NCI-H82 treated with DMSO at 0.1 percent for 48 hours (cell line): ENCODE data around the gene ACTRT2.

Experiments used
- DNase-seq: peaks from one replicate; lab custom pipeline; 2025; ENCODE audit not compliant: unreplicated experiment; lab: John Stamatoyannopoulos, UW

ACTRT2 gene

GRCh38 chr1:3017440-3018050, 3.7 kb upstream of the ACTRT2 start:
- DNase-seq = no peak

GRCh38 chr1:3018051-3018471, 3.2 kb upstream of the ACTRT2 start:
- no peak for DNase-seq

- no peak for DNase-seq
Observed at GRCh38 chr1:3018576-3018975, 2.7 kb upstream of the ACTRT2 start.

- DNase-seq = no peak
Observed at GRCh38 chr1:3019007-3019515, 2.2 kb upstream of the ACTRT2 start.

- no peak for DNase-seq
Observed at GRCh38 chr1:3019516-3020051, 1.7 kb upstream of the ACTRT2 start.

GRCh38 chr1:3020263-3020909, 881 bp upstream of the ACTRT2 start:
- no peak for DNase-seq

- no peak for DNase-seq
Observed at GRCh38 chr1:3021801-3022401, 634 bp downstream of the ACTRT2 start.

GRCh38 chr1:3022511-3022973, 1.3 kb downstream of the ACTRT2 start:
- no peak for DNase-seq

GRCh38 chr1:3022976-3023375, 1.7 kb downstream of the ACTRT2 start:
- DNase-seq = no peak

- no peak for DNase-seq
Observed at GRCh38 chr1:3024019-3024418, 2.8 kb downstream of the ACTRT2 start.

GRCh38 chr1:3024588-3024987, 3.3 kb downstream of the ACTRT2 start:
- no peak for DNase-seq

GRCh38 chr1:3026124-3026523, 4.9 kb downstream of the ACTRT2 start:
- no peak for DNase-seq

GRCh38 chr1:3026581-3027391, 5.5 kb downstream of the ACTRT2 start:
- DNase-seq = no peak

- DNase-seq = no peak
Observed at GRCh38 chr1:3027611-3028371, 6.5 kb downstream of the ACTRT2 start.

GRCh38 chr1:3028531-3029282, 7.4 kb downstream of the ACTRT2 start:
- no peak for DNase-seq

GRCh38 chr1:3029481-3029961, 8.3 kb downstream of the ACTRT2 start:
- no peak for DNase-seq

- DNase-seq = no peak
Observed at GRCh38 chr1:3029991-3030662, 8.9 kb downstream of the ACTRT2 start.

GRCh38 chr1:3030663-3031381, 9.6 kb downstream of the ACTRT2 start:
- no peak for DNase-seq
